Measurements from ENCODE around the gene ANKRD44. TPM values are rescaled to one million over a fixed set of nuclear protein-coding genes. Genes with fewer than 3 reads are reported as not detected.

ANKRD44 gene
- total RNA-seq, 2 donors from 2014 or later: 57.8 to 93.4 TPM

- Histone ChIP-seq H3K27me3 (replicated peaks; ENCODE audit: insufficient read depth) (no peaks in the 10 kb centered on the region), H3K36me3 (no peaks in the 10 kb centered on the region), H3K9me3 (no peaks in the 10 kb centered on the region), H3K4me3 (no peak overlapping the region), H3K27ac (no peak overlapping the region), H3K4me1 (ENCODE audit: control insufficient read depth in 1 of 2, low read depth in 2 of 2) (peaks cover 0 to 2% of the 10 kb centered on the region in 2 donors)
- ATAC-seq (ENCODE audit: insufficient number of reproducible peaks, low FRiP score, low read depth): no peak
- no peak for TF ChIP-seq CTCF (IDR thresholded peaks at IDR 0.05)
- DNase-seq (ENCODE audit: low spot score): no peak
These were observed 267.8 kb downstream of the ANKRD44 start for GRCh38 chr2:197042739-197043196.

- Histone ChIP-seq H3K4me1 (ENCODE audit: control insufficient read depth in 1 of 2, low read depth in 2 of 2) (peaks cover 11 to 24% of the 10 kb centered on the region in 2 donors), H3K4me3 (no peak overlapping the region), H3K9me3 (no peaks in the 10 kb centered on the region), H3K36me3 (no peaks in the 10 kb centered on the region), H3K27me3 (replicated peaks; ENCODE audit: insufficient read depth) (no peaks in the 10 kb centered on the region), H3K27ac (no peak overlapping the region)
- no peak for ATAC-seq (ENCODE audit: insufficient number of reproducible peaks, low FRiP score, low read depth)
- no peak for TF ChIP-seq CTCF (IDR thresholded peaks at IDR 0.05)
- DNase-seq (ENCODE audit: low spot score): no peak
These were observed 272.6 kb downstream of the ANKRD44 start for GRCh38 chr2:197037863-197038398.

- H3K36me3 ChIP-seq: no peaks in the 10 kb centered on the region
- no peak for ATAC-seq (ENCODE audit: insufficient number of reproducible peaks, low FRiP score, low read depth)
- no peak for DNase-seq (ENCODE audit: low spot score)
- peak overlapping the region; percentile 4 to 58 for H3K27ac ChIP-seq
- no peak for TF ChIP-seq CTCF (IDR thresholded peaks at IDR 0.05)
- no peaks in the 10 kb centered on the region for H3K27me3 ChIP-seq (replicated peaks; ENCODE audit: insufficient read depth)
- peaks cover 11 to 24% of the 10 kb centered on the region in 2 donors for H3K4me1 ChIP-seq (ENCODE audit: control insufficient read depth in 1 of 2, low read depth in 2 of 2)
- no peaks in the 10 kb centered on the region for H3K9me3 ChIP-seq
- no peak overlapping the region for H3K4me3 ChIP-seq
These were observed 275.6 kb downstream of the ANKRD44 start for GRCh38 chr2:197035002-197035401.

GRCh38 chr2:197034292-197034691 lies 276.3 kb downstream of the ANKRD44 start:
- Histone ChIP-seq H3K27ac (peak overlapping the region; percentile 4 to 58), H3K9me3 (no peaks in the 10 kb centered on the region), H3K4me1 (ENCODE audit: control insufficient read depth in 1 of 2, low read depth in 2 of 2) (peaks cover 11 to 24% of the 10 kb centered on the region in 2 donors), H3K36me3 (no peaks in the 10 kb centered on the region), H3K27me3 (replicated peaks; ENCODE audit: insufficient read depth) (no peaks in the 10 kb centered on the region), H3K4me3 (no peak overlapping the region)
- DNase-seq (ENCODE audit: low spot score) (no peak), ATAC-seq (ENCODE audit: insufficient number of reproducible peaks, low FRiP score, low read depth) (no peak)
- TF ChIP-seq CTCF (IDR thresholded peaks at IDR 0.05): no peak

- Histone ChIP-seq H3K27me3 (replicated peaks; ENCODE audit: insufficient read depth) (no peaks in the 10 kb centered on the region), H3K27ac (no peak overlapping the region), H3K36me3 (no peaks in the 10 kb centered on the region), H3K9me3 (no peaks in the 10 kb centered on the region), H3K4me1 (ENCODE audit: control insufficient read depth in 1 of 2, low read depth in 2 of 2) (peaks cover 9 to 24% of the 10 kb centered on the region in 2 donors), H3K4me3 (no peak overlapping the region)
- no peak for TF ChIP-seq CTCF (IDR thresholded peaks at IDR 0.05)
- ATAC-seq (ENCODE audit: insufficient number of reproducible peaks, low FRiP score, low read depth) (no peak), DNase-seq (ENCODE audit: low spot score) (no peak)
These were observed 277.4 kb downstream of the ANKRD44 start for GRCh38 chr2:197033222-197033621.
